Skeletal muscle satellite cell (primary cell): Measurements from ENCODE around the gene LYPD1.
A peak's percentile ranks its signal among the peaks of the same experiment; 100 is the strongest.

ENCODE experiments used
- H3K27me3 ChIP-seq: 2 replicates; pipeline ENCODE4 v1.7.0; 2013; ENCODE audit warnings: low read length; ENCODE audit not compliant: control insufficient read depth, insufficient read depth
- H3K36me3 ChIP-seq: 2 replicates; pipeline ENCODE4 v1.7.0; 2013; ENCODE audit warnings: mild to moderate bottlenecking, control low read depth, low read length; ENCODE audit not compliant: insufficient read depth
- H3K4me1 ChIP-seq: 2 replicates; pipeline ENCODE4 v1.7.0; 2013; ENCODE audit warnings: low read length; ENCODE audit not compliant: control insufficient read depth, insufficient read depth
- H3K4me2 ChIP-seq: 2 replicates; pipeline ENCODE4 v1.7.0; 2013; ENCODE audit warnings: mild to moderate bottlenecking, low read length
- H3K4me3 ChIP-seq: 2 replicates; pipeline ENCODE4 v1.7.0; 2013; ENCODE audit warnings: low read length
- H3K9ac ChIP-seq: 2 replicates; pipeline ENCODE4 v1.7.0; 2013; ENCODE audit warnings: mild to moderate bottlenecking, low read depth, low read length, moderate library complexity
- H3K9me3 ChIP-seq: replicated peaks from 2 replicates; pipeline ENCODE4 v1.7.0; 2013; ENCODE audit warnings: mild to moderate bottlenecking, control low read depth, low read length

The LYPD1 gene

GRCh38 chr2:132665401-132666140 is 4.4 kb downstream of the LYPD1 start:
- no peak overlapping the region for H3K4me3 ChIP-seq
- H3K9me3 ChIP-seq: no peaks in the 10 kb centered on the region
- H3K9ac ChIP-seq: no peak overlapping the region
- no peaks in the 10 kb centered on the region for H3K36me3 ChIP-seq
- peaks cover 17% of the 10 kb centered on the region for H3K4me1 ChIP-seq
- H3K27me3 ChIP-seq: peaks cover 43% of the 10 kb centered on the region
- no peak overlapping the region for H3K4me2 ChIP-seq

GRCh38 chr2:132664096-132664495 is 5.9 kb downstream of the LYPD1 start:
- Histone ChIP-seq H3K36me3 (no peaks in the 10 kb centered on the region), H3K4me1 (peaks cover 2% of the 10 kb centered on the region), H3K4me2 (no peak overlapping the region), H3K9me3 (no peaks in the 10 kb centered on the region), H3K27me3 (peaks cover 29% of the 10 kb centered on the region), H3K9ac (no peak overlapping the region), H3K4me3 (no peak overlapping the region)

GRCh38 chr2:132662732-132663131 is 7.3 kb downstream of the LYPD1 start:
- Histone ChIP-seq H3K4me1 (no peaks in the 10 kb centered on the region), H3K9me3 (no peaks in the 10 kb centered on the region), H3K9ac (no peak overlapping the region), H3K4me3 (no peak overlapping the region), H3K36me3 (no peaks in the 10 kb centered on the region), H3K4me2 (no peak overlapping the region), H3K27me3 (peaks cover 15% of the 10 kb centered on the region)

GRCh38 chr2:132659331-132659730 is 10.7 kb downstream of the LYPD1 start:
- no peaks in the 10 kb centered on the region for H3K4me1 ChIP-seq
- no peaks in the 10 kb centered on the region for H3K9me3 ChIP-seq
- no peaks in the 10 kb centered on the region for H3K27me3 ChIP-seq
- no peak overlapping the region for H3K9ac ChIP-seq
- no peaks in the 10 kb centered on the region for H3K36me3 ChIP-seq
- no peak overlapping the region for H3K4me2 ChIP-seq
- no peak overlapping the region for H3K4me3 ChIP-seq

GRCh38 chr2:132656266-132656975 is 13.6 kb downstream of the LYPD1 start:
- no peak overlapping the region for H3K4me2 ChIP-seq
- no peaks in the 10 kb centered on the region for H3K9me3 ChIP-seq
- no peak overlapping the region for H3K4me3 ChIP-seq
- no peak overlapping the region for H3K9ac ChIP-seq
- no peaks in the 10 kb centered on the region for H3K27me3 ChIP-seq
- no peaks in the 10 kb centered on the region for H3K4me1 ChIP-seq
- no peaks in the 10 kb centered on the region for H3K36me3 ChIP-seq

- H3K9ac ChIP-seq: no peak overlapping the region
- H3K36me3 ChIP-seq: no peaks in the 10 kb centered on the region
- H3K27me3 ChIP-seq: no peaks in the 10 kb centered on the region
- H3K4me2 ChIP-seq: no peak overlapping the region
- no peak overlapping the region for H3K4me3 ChIP-seq
- H3K4me1 ChIP-seq: no peaks in the 10 kb centered on the region
- no peaks in the 10 kb centered on the region for H3K9me3 ChIP-seq
Observed at GRCh38 chr2:132654968-132655367, 15.0 kb downstream of the LYPD1 start.

- Histone ChIP-seq H3K36me3 (no peaks in the 10 kb centered on the region), H3K9me3 (no peaks in the 10 kb centered on the region), H3K4me3 (no peak overlapping the region), H3K4me1 (no peaks in the 10 kb centered on the region), H3K4me2 (no peak overlapping the region), H3K9ac (no peak overlapping the region), H3K27me3 (no peaks in the 10 kb centered on the region)
Observed at GRCh38 chr2:132654335-132654734, 15.7 kb downstream of the LYPD1 start.

GRCh38 chr2:132652474-132652873 is 17.5 kb downstream of the LYPD1 start:
- Histone ChIP-seq H3K4me3 (no peak overlapping the region), H3K4me2 (no peak overlapping the region), H3K4me1 (no peaks in the 10 kb centered on the region), H3K9me3 (no peaks in the 10 kb centered on the region), H3K27me3 (no peaks in the 10 kb centered on the region), H3K9ac (no peak overlapping the region), H3K36me3 (no peaks in the 10 kb centered on the region)

GRCh38 chr2:132651115-132652045 is 18.6 kb downstream of the LYPD1 start:
- no peaks in the 10 kb centered on the region for H3K4me1 ChIP-seq
- H3K4me2 ChIP-seq: peak overlapping the region; percentile 34
- no peaks in the 10 kb centered on the region for H3K36me3 ChIP-seq
- H3K9ac ChIP-seq: no peak overlapping the region
- no peaks in the 10 kb centered on the region for H3K27me3 ChIP-seq
- H3K4me3 ChIP-seq: no peak overlapping the region
- H3K9me3 ChIP-seq: no peaks in the 10 kb centered on the region

- no peak overlapping the region for H3K4me2 ChIP-seq
- no peak overlapping the region for H3K9ac ChIP-seq
- H3K9me3 ChIP-seq: no peaks in the 10 kb centered on the region
- no peaks in the 10 kb centered on the region for H3K27me3 ChIP-seq
- H3K4me3 ChIP-seq: no peak overlapping the region
- no peaks in the 10 kb centered on the region for H3K36me3 ChIP-seq
- H3K4me1 ChIP-seq: no peaks in the 10 kb centered on the region
Observed at GRCh38 chr2:132646540-132647108, 23.4 kb downstream of the LYPD1 start.
